GM19099 (cell line): ENCODE measurements around the gene RFTN1.

Source experiments
- POLR2A ChIP-seq: IDR thresholded peaks from 3 replicates; pipeline ENCODE4 v1.6.1; 2011; ENCODE audit warnings: low read depth; ENCODE audit not compliant: insufficient read length; ENCODE audit errors: extremely low read depth

RFTN1 gene, protein sequence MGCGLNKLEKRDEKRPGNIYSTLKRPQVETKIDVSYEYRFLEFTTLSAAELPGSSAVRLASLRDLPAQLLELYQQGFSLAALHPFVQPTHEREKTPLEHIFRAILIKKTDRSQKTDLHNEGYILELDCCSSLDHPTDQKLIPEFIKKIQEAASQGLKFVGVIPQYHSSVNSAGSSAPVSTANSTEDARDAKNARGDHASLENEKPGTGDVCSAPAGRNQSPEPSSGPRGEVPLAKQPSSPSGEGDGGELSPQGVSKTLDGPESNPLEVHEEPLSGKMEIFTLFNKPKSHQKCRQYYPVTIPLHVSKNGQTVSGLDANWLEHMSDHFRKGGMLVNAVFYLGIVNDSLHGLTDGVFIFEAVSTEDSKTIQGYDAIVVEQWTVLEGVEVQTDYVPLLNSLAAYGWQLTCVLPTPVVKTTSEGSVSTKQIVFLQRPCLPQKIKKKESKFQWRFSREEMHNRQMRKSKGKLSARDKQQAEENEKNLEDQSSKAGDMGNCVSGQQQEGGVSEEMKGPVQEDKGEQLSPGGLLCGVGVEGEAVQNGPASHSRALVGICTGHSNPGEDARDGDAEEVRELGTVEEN

DNA sequence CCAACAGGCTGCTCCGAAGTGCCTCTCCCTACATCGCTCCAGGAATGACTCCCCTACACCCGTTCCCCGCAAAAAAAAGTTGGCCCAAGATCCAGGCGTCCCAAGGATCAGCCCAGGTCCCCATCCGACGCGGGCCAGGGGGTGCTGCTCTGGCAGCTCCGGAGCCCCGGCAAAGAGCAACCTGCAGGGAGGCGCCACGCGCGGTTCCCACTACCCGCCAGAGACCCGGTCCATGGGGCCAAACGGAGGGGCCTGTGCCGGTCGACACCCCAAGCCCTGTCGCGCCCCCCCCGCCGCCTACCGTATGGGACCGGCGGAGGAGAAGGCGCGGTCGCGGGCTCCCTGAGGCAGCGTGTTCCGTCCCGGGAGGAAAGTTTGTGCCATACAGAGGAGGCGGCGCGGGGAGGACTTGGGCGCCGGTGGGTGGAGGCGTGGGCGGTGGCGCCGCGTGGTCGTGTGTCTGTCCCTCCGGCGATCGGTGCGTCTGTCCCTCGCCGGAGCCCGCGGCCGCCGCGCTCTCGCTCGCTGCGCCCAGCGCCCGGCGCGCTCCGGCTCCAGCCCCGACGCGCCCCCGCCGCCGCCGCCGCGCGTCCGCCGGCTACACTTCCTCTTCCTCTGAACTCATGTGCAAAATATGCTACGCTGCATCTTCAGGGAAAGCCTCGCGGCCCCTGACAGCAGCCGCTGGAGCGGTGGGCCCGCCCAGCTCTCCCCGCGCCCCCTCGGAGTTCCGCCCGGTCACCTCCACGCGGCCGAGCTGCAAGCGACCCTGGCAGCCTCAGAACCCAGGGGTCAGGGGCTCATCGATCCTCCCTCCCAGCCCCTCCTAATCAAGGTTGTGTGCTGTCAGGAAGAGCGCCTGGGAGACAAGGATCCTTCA, at the start of gene RFTN1:
RFTN1 (minus strand) TSS at position 559 of the 880 bp plus-strand sequence. CDS start 19,830 bp downstream, outside the sequence.
- peak; percentile 76 for TF ChIP-seq POLR2A

DNA sequence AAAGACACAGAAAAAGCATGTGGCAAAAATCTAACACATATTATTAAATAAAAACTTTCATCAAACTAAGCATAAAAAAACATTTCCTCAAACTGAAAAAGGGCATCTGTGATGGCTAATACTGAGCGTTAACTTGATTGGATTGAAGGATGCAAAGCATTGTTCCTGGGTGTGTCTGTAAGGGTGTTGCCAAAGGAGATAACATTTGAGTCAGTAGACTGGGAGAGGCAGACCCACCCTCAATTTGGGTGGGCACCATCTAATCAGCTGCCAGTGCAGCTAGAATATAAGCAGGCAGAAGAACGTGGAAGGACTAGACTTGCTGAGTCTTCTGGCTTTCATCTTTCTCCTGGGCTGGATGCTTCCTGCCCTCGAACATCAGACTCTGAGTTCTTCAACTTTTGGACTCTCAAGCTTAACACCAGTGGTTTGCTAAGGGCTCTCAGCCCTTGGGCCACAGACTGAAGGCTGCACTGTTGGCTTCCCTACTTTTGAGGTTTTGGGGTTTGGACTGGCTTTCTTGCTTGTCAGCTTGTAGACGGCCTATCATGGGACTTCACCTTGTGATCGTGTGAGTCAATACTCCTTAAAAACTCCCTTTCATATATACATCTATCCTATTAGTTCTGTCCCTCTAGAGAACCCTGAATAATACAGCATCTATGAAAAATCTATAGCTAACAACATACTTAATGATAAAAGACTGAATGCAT, 46.3 kb upstream of the RFTN1 start:
- no peak for TF ChIP-seq POLR2A

DNA sequence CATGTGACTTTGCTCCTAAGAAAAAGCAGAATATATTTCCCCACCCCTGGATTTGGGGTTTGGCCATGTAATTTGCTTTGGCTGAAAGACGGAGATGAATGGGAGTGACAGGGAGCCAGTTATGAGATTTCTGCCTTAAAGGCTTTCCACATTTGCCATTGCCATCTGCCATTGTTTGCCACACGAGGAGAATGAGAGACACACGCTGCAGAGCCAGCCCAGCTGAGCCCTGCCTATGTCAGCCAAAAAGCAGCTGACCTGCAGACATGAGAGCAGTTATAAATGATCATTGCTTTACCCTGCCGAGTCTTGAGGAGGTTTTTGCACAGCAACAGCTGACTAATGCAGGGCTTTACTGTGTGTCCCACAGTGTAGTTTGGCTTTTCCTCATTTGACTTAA, 40.6 kb upstream of the RFTN1 start:
- no peak for TF ChIP-seq POLR2A

DNA sequence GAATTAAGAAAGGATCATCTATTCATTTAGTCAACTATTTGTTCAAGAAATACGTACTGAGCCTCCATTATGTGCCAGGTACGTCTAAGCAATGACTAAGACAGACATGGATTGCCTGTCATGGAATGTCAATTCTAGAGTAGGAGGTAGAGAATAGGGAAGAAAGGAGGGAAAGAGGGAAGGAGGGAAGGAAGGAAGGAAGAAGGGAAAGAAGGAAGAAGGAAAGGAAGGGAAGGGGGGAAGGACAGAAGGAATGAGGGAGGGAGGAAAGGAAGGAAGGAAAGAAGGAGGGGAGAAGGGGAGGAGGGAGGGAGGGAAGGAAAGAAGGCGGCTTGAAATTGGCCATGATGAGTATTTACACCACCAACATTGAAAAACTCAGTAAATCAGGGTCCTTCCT, 39.3 kb upstream of the RFTN1 start:
- TF ChIP-seq POLR2A: no peak

DNA sequence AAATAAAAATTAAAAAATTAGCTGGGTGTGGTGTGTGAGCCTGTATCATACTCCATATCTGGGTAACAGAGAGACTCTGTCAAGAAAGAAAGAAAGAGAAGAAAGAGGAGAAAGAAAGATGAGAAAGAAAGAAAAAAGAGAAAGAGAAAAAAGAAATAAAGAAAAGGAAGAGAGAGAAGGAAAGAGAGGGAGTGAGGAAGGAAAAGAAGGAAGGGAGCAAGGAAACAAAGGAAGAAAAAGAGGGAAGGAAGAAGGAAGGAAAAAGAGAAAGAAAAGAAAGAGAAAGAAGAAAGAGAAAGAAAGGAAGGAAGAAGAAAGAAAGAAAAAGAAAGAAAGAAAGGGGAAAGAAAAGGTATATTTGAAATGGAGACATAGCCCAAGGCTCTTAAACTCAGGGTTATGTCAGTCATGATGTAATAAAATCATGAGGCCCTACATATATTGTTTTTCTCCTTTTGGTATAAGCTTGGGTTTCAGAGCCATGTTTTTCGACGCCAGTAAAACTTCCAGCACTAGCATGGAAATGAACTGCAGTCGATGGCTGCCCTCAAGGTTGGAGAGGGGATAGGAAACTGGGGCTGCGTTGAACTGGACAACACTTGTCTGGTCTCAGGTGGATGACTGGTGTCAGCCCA, 38.0 kb upstream of the RFTN1 start:
- TF ChIP-seq POLR2A: no peak

DNA sequence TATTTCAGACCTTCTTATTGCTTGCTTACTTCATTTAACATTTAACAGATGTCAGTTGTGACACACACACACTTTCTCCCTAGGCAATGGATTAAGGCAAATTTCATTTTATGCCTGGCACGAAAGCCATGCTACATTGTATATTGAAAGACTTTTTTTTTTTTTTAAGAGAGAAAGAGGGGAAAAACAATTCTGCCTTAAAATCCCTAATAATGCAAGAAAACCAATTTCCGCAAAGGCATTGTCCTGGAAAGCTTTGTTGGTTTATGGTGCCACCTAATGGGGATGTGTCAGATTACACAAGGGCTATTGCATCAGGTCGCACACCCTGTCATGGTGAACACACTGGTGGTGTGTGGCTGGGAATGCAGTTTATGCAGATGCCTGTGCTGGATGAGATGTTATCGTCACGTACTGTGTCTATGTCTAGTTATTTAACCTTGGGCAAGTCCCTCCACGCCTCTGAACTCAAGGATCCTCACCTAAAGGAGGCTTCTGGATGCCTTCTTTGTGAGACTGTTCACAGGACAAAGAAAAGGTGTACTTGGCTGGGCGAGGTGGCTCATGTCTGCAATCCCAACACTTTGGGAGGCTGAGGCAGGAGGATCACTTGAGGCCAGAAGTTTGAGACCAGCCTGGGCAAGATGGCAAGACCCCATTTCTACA, 37.3 kb upstream of the RFTN1 start:
- no peak for TF ChIP-seq POLR2A

DNA sequence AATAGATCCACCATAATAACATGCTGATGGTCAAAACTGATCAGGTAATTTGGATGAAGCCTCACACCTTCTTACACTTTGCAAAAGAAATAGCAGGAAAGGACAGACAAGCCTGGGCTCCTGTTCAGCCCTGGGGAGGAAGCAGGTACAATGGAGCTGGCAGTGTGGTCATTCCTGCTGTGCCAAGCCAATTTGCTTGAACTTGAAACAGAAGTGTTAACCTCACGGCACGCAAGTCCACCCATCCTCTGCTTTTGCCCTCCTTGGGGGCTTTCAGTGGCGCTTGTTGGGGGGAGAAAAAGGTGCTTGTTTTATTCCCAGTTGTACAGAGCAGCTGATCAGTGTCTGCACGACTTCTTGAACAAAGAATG, 36.8 kb upstream of the RFTN1 start:
- TF ChIP-seq POLR2A: no peak

DNA sequence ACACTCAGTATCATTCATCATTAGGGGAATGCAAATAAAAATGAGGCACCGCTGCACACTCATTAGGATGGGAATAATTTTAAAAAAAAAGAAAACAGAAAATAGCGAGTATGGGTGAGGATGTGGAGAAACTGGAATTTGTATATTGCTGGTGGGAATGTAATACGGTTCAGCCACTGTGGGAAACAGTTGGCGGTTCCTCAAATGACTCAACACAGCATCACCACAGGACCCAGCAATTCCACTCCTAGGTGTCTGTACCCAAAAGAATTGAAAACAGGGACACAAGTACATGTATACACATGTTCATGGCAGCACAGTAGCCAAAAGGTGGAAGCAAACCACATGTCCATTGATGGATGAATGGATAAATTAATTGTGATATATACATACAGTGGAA, 35.2 kb upstream of the RFTN1 start:
- TF ChIP-seq POLR2A: no peak

DNA sequence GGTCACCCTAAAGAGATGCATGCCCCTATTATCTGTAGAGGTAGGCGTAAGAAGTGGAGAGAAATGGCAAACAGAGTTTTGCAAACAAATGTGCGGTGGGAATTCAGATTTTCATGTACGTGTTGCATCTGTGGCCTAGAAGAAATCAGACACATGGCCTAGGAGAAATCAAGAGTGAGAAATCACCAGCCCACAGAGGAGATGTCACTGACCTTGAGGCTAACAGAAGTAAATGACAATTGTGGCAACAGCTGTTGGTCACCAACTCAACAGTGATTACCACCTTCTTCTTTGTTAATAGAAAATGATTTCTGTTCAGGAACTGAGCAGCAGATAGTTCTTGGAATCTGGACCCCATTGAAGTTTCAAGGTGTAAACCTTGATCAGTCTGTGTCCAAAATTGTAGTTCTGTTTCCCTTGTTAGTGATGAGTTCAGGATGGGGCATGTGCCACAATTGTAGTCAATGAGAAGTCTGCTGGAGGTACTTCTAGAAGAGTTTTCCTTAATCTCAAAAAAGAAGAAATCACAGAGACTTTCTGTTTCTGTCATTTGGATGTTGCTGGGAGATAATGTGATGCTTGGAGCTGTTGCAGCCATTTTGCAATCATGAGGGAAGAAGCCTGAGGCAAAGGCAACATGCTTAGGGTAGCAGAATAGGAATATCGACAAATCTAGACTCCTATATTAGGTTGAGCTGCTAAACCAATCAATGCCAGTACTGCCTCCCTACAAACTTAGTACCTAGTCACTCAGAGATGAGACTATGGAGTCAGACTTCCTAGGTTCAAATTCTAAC, 34.3 kb upstream of the RFTN1 start:
- no peak for TF ChIP-seq POLR2A

DNA sequence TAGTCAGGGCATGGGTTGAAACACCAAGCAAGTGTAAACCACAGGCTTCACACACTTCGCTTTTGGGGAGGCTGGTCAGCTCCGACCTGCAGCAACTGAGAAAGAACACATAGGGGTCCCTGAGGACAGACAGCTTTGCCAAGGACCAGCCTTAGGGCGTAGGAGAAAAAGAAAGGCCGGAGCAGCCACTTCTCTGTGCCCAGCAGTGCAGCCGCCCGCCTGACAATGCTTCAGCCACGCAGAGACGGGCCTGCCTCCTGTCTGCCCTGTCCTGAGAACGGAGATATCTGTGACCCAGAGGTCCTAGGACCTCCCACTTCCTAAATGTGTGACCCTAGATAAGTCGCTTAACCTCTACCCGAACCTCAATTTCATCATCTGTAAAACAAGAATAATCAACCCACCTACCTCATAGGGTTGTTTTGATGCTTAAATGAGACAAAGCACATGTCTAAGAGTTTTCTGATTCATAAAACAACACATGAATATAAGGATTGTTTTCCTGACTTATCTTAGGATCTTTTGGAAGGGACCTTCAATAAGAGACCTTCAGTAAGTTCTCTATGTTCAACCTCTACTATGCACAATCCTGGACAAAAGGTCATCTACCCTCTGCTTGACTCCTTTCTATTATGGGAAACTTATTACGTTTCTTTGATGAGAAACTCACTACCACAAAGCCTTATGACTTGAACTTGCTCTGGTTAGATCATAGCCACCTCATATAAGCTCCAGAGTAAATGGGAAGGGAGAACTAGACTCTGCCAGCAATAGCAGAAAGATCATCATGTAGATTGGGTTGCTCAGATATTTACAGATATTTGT, 32.9 kb upstream of the RFTN1 start:
- no peak for TF ChIP-seq POLR2A

DNA sequence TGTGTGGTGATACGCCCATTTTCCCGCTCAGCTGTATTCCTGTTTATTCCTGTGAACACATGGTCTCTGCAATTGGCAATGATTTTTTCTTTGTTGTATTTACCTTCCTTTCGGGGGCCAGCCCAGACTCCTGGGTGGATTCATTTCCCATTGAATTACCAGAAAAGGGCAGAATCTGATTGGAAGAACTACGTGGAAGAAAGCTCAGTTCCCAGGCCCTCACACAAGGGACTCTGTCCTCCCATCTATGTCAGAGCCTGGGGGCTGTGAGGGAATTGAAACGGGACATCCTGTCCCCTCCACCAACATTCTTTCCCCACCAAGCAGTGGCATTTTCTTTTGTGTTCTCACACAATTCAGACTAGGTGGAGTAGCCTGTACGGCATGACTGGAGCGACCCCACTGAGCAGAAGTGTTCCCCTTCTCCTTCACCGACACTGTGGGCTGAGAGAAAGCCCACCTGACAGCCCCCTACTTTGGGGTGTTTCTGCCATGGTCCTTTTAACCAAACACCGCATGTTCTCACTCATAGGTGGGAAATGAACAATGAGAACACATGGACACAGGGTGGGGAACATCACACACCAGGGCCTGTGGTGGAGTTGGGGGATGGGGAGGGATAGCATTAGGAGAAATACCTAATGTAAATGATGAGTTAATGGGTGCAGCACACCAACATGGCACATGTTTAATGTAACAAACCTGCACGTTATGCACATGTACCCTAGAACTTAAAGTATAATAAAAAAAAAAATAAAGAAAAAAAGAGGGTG, 32.1 kb upstream of the RFTN1 start:
- no peak for TF ChIP-seq POLR2A
